ENCODE data around the gene VAT1L.

VAT1L gene

DNA sequence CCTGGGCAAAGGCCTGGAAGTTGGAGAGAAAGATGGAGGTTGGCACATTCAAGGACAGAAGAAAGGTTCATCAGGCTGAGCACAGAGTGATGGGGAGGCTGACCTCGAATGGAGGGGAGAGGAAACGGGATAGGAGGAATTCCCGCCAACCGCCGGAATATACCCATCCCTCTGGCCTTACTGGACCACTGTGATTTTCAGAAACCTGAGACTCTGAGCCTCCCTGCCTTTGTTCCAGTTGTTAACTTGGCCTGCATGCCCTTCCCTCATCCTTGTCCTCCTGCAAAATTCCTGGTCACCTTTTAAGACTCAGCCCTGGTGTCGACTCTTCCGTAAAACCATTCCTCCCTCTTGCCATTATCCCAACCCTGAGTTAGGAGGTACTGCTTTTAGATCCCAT lies 107.6 kb downstream of the VAT1L start:
- H3K27ac ChIP-seq (ENCODE audit: insufficient read depth in 1 of 2, low read depth in 1 of 2, low read length in 2 of 2, poor library complexity in 1 of 2, severe bottlenecking in 2 of 2): no peak overlapping the region
- no peaks in the 10 kb centered on the region for H3K4me1 ChIP-seq (ENCODE audit: control extremely low read depth in 1 of 4, control insufficient read depth in 4 of 4, insufficient read depth in 4 of 4, low read length in 3 of 4)
- H3K36me3 ChIP-seq (ENCODE audit: control insufficient read depth in 4 of 4, insufficient read depth in 4 of 4, low read length in 3 of 4): no peaks in the 10 kb centered on the region
- WGBS (ENCODE audit: insufficient coverage): 83% methylated on average over 7 of the region's 7 CpGs
- ChIA-PET POLR2A (no interaction called here), CTCF (no interaction called here)
- no peak for DNase-seq
- H3K27me3 ChIP-seq (replicated peaks in 2 of 5; ENCODE audit: control insufficient read depth in 4 of 5, insufficient read depth in 5 of 5, low read length in 4 of 5): no peaks in the 10 kb centered on the region
- H3K4me3 ChIP-seq (ENCODE audit: control insufficient read depth in 1 of 7, extremely low read depth in 1 of 7, insufficient read depth in 4 of 7, low read depth in 2 of 7, low read length in 6 of 7): no peak overlapping the region
- H3K9me3 ChIP-seq (ENCODE audit: control extremely low read depth in 1 of 5, control insufficient read depth in 4 of 5, insufficient read depth in 2 of 5, low read depth in 1 of 5, low read length in 4 of 5): no peaks in the 10 kb centered on the region

- 62% methylated on average over 6 of the region's 7 CpGs for WGBS (ENCODE audit: insufficient coverage)
These were observed 108.2 kb downstream of the VAT1L start for GRCh38 chr16:77896415-77897128.

GRCh38 chr16:77897129-77897437 lies 108.7 kb downstream of the VAT1L start:
- CTCF ChIA-PET: no interaction called here
- H3K4me3 ChIP-seq (ENCODE audit: control insufficient read depth in 1 of 7, extremely low read depth in 1 of 7, insufficient read depth in 4 of 7, low read depth in 2 of 7, low read length in 6 of 7): no peak overlapping the region
- no peak overlapping the region for H3K27ac ChIP-seq (ENCODE audit: insufficient read depth in 1 of 2, low read depth in 1 of 2, low read length in 2 of 2, poor library complexity in 1 of 2, severe bottlenecking in 2 of 2)
- no peaks in the 10 kb centered on the region for H3K27me3 ChIP-seq (replicated peaks in 2 of 5; ENCODE audit: control insufficient read depth in 4 of 5, insufficient read depth in 5 of 5, low read length in 4 of 5)
- POLR2A ChIA-PET: no interaction called here
- 100% methylated on average over 1 of the region's 3 CpGs for WGBS (ENCODE audit: insufficient coverage)
- DNase-seq: no peak
- no peaks in the 10 kb centered on the region for H3K4me1 ChIP-seq (ENCODE audit: control extremely low read depth in 1 of 4, control insufficient read depth in 4 of 4, insufficient read depth in 4 of 4, low read length in 3 of 4)
- H3K9me3 ChIP-seq (ENCODE audit: control extremely low read depth in 1 of 5, control insufficient read depth in 4 of 5, insufficient read depth in 2 of 5, low read depth in 1 of 5, low read length in 4 of 5): no peaks in the 10 kb centered on the region
- no peaks in the 10 kb centered on the region for H3K36me3 ChIP-seq (ENCODE audit: control insufficient read depth in 4 of 4, insufficient read depth in 4 of 4, low read length in 3 of 4)

More at GRCh38 chr16:77896415-77897128, 108.2 kb downstream of the VAT1L start:
- Histone ChIP-seq H3K4me3 (ENCODE audit: control insufficient read depth in 1 of 7, extremely low read depth in 1 of 7, insufficient read depth in 4 of 7, low read depth in 2 of 7, low read length in 6 of 7) (no peak overlapping the region), H3K9me3 (ENCODE audit: control extremely low read depth in 1 of 5, control insufficient read depth in 4 of 5, insufficient read depth in 2 of 5, low read depth in 1 of 5, low read length in 4 of 5) (no peaks in the 10 kb centered on the region), H3K27ac (ENCODE audit: insufficient read depth in 1 of 2, low read depth in 1 of 2, low read length in 2 of 2, poor library complexity in 1 of 2, severe bottlenecking in 2 of 2) (no peak overlapping the region), H3K36me3 (ENCODE audit: control insufficient read depth in 4 of 4, insufficient read depth in 4 of 4, low read length in 3 of 4) (no peaks in the 10 kb centered on the region), H3K27me3 (replicated peaks in 2 of 5; ENCODE audit: control insufficient read depth in 4 of 5, insufficient read depth in 5 of 5, low read length in 4 of 5) (no peaks in the 10 kb centered on the region), H3K4me1 (ENCODE audit: control extremely low read depth in 1 of 4, control insufficient read depth in 4 of 4, insufficient read depth in 4 of 4, low read length in 3 of 4) (no peaks in the 10 kb centered on the region)
- ChIA-PET CTCF (no interaction called here), POLR2A (no interaction called here)
- DNase-seq: no peak

DNA sequence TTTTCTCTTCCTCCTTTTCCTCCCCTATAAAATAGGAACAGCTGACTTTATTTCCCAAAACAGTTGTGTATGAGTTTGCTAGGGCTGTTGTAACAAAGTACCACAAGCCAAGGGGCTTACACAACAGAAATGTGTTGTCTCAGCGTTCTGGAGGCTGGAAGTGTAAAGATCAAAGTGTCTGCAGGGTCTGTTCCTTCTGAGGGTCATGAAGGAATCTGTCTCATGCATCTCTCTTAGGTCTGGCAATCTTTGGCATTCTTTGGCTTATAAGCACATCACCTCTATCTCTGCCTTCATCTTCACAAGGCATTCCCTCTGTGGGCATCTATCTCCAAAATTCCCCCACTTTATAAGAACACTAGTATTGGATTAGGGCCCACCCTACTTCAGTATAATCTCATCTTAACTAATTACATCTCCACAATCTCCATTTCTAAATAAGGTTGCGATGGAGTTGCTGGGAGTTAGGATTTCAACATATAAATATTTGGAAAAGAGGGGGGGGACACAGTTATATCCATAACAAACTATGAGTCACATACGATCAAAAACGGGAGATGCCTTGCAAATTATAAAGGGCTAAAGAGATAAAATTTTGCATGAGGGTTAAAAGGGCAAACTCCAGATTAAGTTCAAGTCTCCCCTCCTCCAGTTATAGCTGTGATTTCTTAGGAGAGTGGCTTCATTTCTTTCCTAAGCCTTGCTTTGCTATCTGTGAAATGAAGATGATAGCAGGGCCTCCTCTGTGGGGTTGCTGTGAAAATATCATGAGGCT lies 109.7 kb downstream of the VAT1L start:
- H3K27ac ChIP-seq (ENCODE audit: insufficient read depth in 1 of 2, low read depth in 1 of 2, low read length in 2 of 2, poor library complexity in 1 of 2, severe bottlenecking in 2 of 2): no peak overlapping the region
- no peaks in the 10 kb centered on the region for H3K27me3 ChIP-seq (replicated peaks in 2 of 5; ENCODE audit: control insufficient read depth in 4 of 5, insufficient read depth in 5 of 5, low read length in 4 of 5)
- H3K9me3 ChIP-seq (ENCODE audit: control extremely low read depth in 1 of 5, control insufficient read depth in 4 of 5, insufficient read depth in 2 of 5, low read depth in 1 of 5, low read length in 4 of 5): no peaks in the 10 kb centered on the region
- no peaks in the 10 kb centered on the region for H3K36me3 ChIP-seq (ENCODE audit: control insufficient read depth in 4 of 4, insufficient read depth in 4 of 4, low read length in 3 of 4)
- H3K4me3 ChIP-seq (ENCODE audit: control insufficient read depth in 1 of 7, extremely low read depth in 1 of 7, insufficient read depth in 4 of 7, low read depth in 2 of 7, low read length in 6 of 7): no peak overlapping the region
- POLR2A ChIA-PET: no interaction called here
- DNase-seq: no peak
- CTCF ChIA-PET: no interaction called here
- 92% methylated on average over 3 of the region's 4 CpGs for WGBS (ENCODE audit: insufficient coverage)
- H3K4me1 ChIP-seq (ENCODE audit: control extremely low read depth in 1 of 4, control insufficient read depth in 4 of 4, insufficient read depth in 4 of 4, low read length in 3 of 4): no peaks in the 10 kb centered on the region

DNA sequence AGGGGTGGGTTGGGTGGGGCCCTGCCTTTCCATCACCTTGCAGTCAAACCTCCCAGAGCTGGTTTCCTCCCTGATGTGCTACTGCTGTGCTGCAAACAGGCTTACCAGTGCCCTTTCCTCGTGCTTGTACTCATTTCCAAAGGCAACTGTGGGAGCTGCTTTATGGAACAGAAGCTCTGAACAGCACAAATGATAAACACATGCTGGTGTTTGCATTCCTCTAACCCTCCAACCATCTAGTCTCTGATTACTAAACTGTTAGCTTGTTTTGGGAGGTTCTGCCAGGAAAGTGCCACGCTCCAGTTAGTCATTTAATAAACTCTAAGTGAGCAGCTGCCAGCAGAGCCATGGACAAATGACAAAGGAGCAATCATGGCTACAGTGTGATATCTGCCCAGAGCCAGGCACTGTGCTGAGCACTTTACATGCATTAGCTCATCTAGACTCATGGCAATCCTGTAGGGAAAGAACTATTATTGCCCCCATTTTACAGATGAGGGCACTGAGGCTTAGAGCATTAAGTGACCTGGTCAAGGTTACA lies 110.4 kb downstream of the VAT1L start:
- 64% methylated on average over 2 of the region's 2 CpGs for WGBS (ENCODE audit: insufficient coverage)
- Histone ChIP-seq H3K27ac (ENCODE audit: insufficient read depth in 1 of 2, low read depth in 1 of 2, low read length in 2 of 2, poor library complexity in 1 of 2, severe bottlenecking in 2 of 2) (no peak overlapping the region), H3K4me1 (ENCODE audit: control extremely low read depth in 1 of 4, control insufficient read depth in 4 of 4, insufficient read depth in 4 of 4, low read length in 3 of 4) (no peaks in the 10 kb centered on the region), H3K4me3 (ENCODE audit: control insufficient read depth in 1 of 7, extremely low read depth in 1 of 7, insufficient read depth in 4 of 7, low read depth in 2 of 7, low read length in 6 of 7) (no peak overlapping the region), H3K27me3 (replicated peaks in 2 of 5; ENCODE audit: control insufficient read depth in 4 of 5, insufficient read depth in 5 of 5, low read length in 4 of 5) (no peaks in the 10 kb centered on the region), H3K36me3 (ENCODE audit: control insufficient read depth in 4 of 4, insufficient read depth in 4 of 4, low read length in 3 of 4) (no peaks in the 10 kb centered on the region), H3K9me3 (ENCODE audit: control extremely low read depth in 1 of 5, control insufficient read depth in 4 of 5, insufficient read depth in 2 of 5, low read depth in 1 of 5, low read length in 4 of 5) (no peaks in the 10 kb centered on the region)
- no peak for DNase-seq
- CTCF ChIA-PET: no interaction called here
- POLR2A ChIA-PET: no interaction called here

- POLR2A ChIA-PET: no interaction called here
- no peaks in the 10 kb centered on the region for H3K4me1 ChIP-seq (ENCODE audit: control extremely low read depth in 1 of 4, control insufficient read depth in 4 of 4, insufficient read depth in 4 of 4, low read length in 3 of 4)
- CTCF ChIA-PET: interaction anchor here (0.9 kb wide), 1 partner anchor 13 kb away, joined by 3 read pairs; no protein-coding TSS in a partner anchor
- no peaks in the 10 kb centered on the region for H3K36me3 ChIP-seq (ENCODE audit: control insufficient read depth in 4 of 4, insufficient read depth in 4 of 4, low read length in 3 of 4)
- no peaks in the 10 kb centered on the region for H3K9me3 ChIP-seq (ENCODE audit: control extremely low read depth in 1 of 5, control insufficient read depth in 4 of 5, insufficient read depth in 2 of 5, low read depth in 1 of 5, low read length in 4 of 5)
- no peak for DNase-seq
- H3K27me3 ChIP-seq (replicated peaks in 2 of 5; ENCODE audit: control insufficient read depth in 4 of 5, insufficient read depth in 5 of 5, low read length in 4 of 5): no peaks in the 10 kb centered on the region
- H3K27ac ChIP-seq (ENCODE audit: insufficient read depth in 1 of 2, low read depth in 1 of 2, low read length in 2 of 2, poor library complexity in 1 of 2, severe bottlenecking in 2 of 2): no peak overlapping the region
- no peak overlapping the region for H3K4me3 ChIP-seq (ENCODE audit: control insufficient read depth in 1 of 7, extremely low read depth in 1 of 7, insufficient read depth in 4 of 7, low read depth in 2 of 7, low read length in 6 of 7)
- 86% methylated on average over 3 of the region's 3 CpGs for WGBS (ENCODE audit: insufficient coverage)
These were observed 111.1 kb downstream of the VAT1L start for GRCh38 chr16:77899416-77899815.

DNA sequence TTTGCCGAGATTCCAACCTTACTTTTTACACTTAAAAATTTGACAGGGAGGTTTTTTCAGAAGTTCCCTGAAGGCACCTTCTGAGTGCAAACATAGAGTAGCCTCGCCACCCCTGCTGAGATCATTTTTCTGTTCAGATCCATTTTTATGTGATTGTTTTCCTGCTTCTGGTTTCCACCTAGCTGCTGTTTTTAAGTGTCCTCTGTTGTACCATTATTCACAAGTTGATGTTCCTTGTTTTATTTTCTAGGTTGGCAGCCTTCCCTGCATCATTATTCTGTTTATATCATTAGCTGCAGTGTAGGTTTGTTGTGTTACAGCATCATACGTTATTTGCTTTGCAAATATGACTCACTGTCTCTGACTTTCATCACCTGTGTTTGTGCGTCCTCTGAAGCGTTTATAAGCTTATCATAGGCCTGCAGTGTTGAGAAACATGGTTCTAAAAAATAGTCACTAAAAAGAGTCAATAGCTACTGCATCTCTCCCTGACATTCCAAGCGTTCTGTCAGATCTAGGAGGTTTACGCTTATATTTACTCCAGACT lies 117.1 kb downstream of the VAT1L start:
- Histone ChIP-seq H3K9me3 (ENCODE audit: control extremely low read depth in 1 of 5, control insufficient read depth in 4 of 5, insufficient read depth in 2 of 5, low read depth in 1 of 5, low read length in 4 of 5) (no peaks in the 10 kb centered on the region), H3K36me3 (ENCODE audit: control insufficient read depth in 4 of 4, insufficient read depth in 4 of 4, low read length in 3 of 4) (no peaks in the 10 kb centered on the region), H3K4me3 (ENCODE audit: control insufficient read depth in 1 of 7, extremely low read depth in 1 of 7, insufficient read depth in 4 of 7, low read depth in 2 of 7, low read length in 6 of 7) (no peak overlapping the region), H3K27ac (ENCODE audit: insufficient read depth in 1 of 2, low read depth in 1 of 2, low read length in 2 of 2, poor library complexity in 1 of 2, severe bottlenecking in 2 of 2) (no peak overlapping the region), H3K27me3 (replicated peaks in 2 of 5; ENCODE audit: control insufficient read depth in 4 of 5, insufficient read depth in 5 of 5, low read length in 4 of 5) (no peaks in the 10 kb centered on the region), H3K4me1 (ENCODE audit: control extremely low read depth in 1 of 4, control insufficient read depth in 4 of 4, insufficient read depth in 4 of 4, low read length in 3 of 4) (no peaks in the 10 kb centered on the region)
- CTCF ChIA-PET: no interaction called here
- POLR2A ChIA-PET: no interaction called here
- DNase-seq: no peak
- WGBS (ENCODE audit: insufficient coverage): 90% methylated on average over 7 of the region's 7 CpGs
